Neural cell (in vitro differentiated cells): ENCODE results near the gene RBFOX2. TPM values are rescaled to one million over a fixed set of nuclear protein-coding genes. Genes with fewer than 3 reads are reported as not detected.
"Not testable (repeated sequence)": the region's sequence is repeated elsewhere in the genome, so short reads cannot be mapped to it uniquely, and the experiment has no call there.

Source experiments
- H2AFZ ChIP-seq: fragments of 200-600, 300-800 bp; sonication (generic), shearing (Covaris generic); 2 replicates; pipeline ENCODE4 v1.6.0; 2014; ENCODE audit warnings: low read depth, mild to moderate bottlenecking, antibody characterized with exemption, low read length, moderate library complexity
- H3F3A ChIP-seq: fragments of 200-600 bp; shearing (Covaris generic); 2 replicates; pipeline ENCODE4 v1.6.1; 2016; ENCODE audit warnings: mild to moderate bottlenecking, moderate library complexity, mixed read lengths, antibody characterized with exemption, low read length; ENCODE audit not compliant: insufficient read depth, poor library complexity, severe bottlenecking
- H3K27ac ChIP-seq: fragments of 200-600, 300-800 bp; sonication (generic), shearing (Covaris generic); 2 replicates; pipeline ENCODE4 v1.5.1; 2014; ENCODE audit warnings: mild to moderate bottlenecking, low read length, moderate library complexity
- H3K27me3 ChIP-seq: fragments of 300-800, 200-600 bp; sonication (generic), shearing (Covaris generic); 2 replicates; pipeline ENCODE4 v1.6.0; 2014; ENCODE audit warnings: mild to moderate bottlenecking, low read depth, low read length, moderate library complexity; ENCODE audit not compliant: insufficient read depth
- H3K36me3 ChIP-seq: fragments of 300-800, 200-600 bp; sonication (generic), shearing (Covaris generic); 2 replicates; pipeline ENCODE4 v1.5.1; 2014; ENCODE audit warnings: mild to moderate bottlenecking, antibody characterized with exemption, low read length, moderate library complexity; ENCODE audit not compliant: insufficient read depth
- H3K4me2 ChIP-seq: fragments of 300-800, 200-600 bp; sonication (generic), shearing (Covaris generic); 2 replicates; pipeline ENCODE4 v1.6.0; 2014; ENCODE audit warnings: mild to moderate bottlenecking, low read length
- H3K4me3 ChIP-seq: fragments of 300-800, 200-600 bp; sonication (generic), shearing (Covaris generic); 2 replicates; pipeline ENCODE4 v1.5.1; 2014; ENCODE audit warnings: mild to moderate bottlenecking, low read length, moderate library complexity
- H3K79me2 ChIP-seq: fragments of 200-600 bp; shearing (Covaris generic); replicated peaks from 2 replicates; pipeline ENCODE4 v1.6.0; 2014; ENCODE audit warnings: mild to moderate bottlenecking, low read length, moderate library complexity; ENCODE audit not compliant: insufficient read depth
- H3K9ac ChIP-seq: fragments of 300-800, 200-600 bp; sonication (generic), shearing (Covaris generic); 2 replicates; pipeline ENCODE4 v1.6.1; 2016; ENCODE audit warnings: mild to moderate bottlenecking, low read length, mixed read lengths
- H3K9me2 ChIP-seq: fragments of 200-600 bp; shearing (Covaris generic); 2 replicates; pipeline ENCODE4 v1.6.1; 2016; ENCODE audit warnings: mild to moderate bottlenecking, low read length, mixed read lengths; ENCODE audit not compliant: insufficient read depth
- H3K9me3 ChIP-seq: fragments of 200-600, 300-800 bp; sonication (generic), shearing (Covaris generic); 2 replicates; pipeline ENCODE4 v1.6.1; 2016; ENCODE audit warnings: mild to moderate bottlenecking, mixed run types, low read length, moderate library complexity, mixed read lengths
- H4K20me1 ChIP-seq: fragments of 200-600 bp; shearing (Covaris generic); 2 replicates; pipeline ENCODE4 v1.6.1; 2016; ENCODE audit warnings: mild to moderate bottlenecking, mixed run types; ENCODE audit not compliant: insufficient read depth
- EP300 ChIP-seq: fragments of 450-650 bp; conservative IDR thresholded peaks from 2 replicates; pipeline ENCODE4 v1.6.1; 2014; ENCODE audit warnings: antibody characterized with exemption, mild to moderate bottlenecking, moderate library complexity; ENCODE audit not compliant: poor library complexity, severe bottlenecking
- EZH2 ChIP-seq: fragments of 200-600, 300-800 bp; shearing (Covaris generic), sonication (generic); IDR thresholded peaks from 2 replicates; pipeline ENCODE4 v1.6.1; 2014; ENCODE audit warnings: antibody characterized with exemption, low read length, borderline replicate concordance, mild to moderate bottlenecking; ENCODE audit not compliant: insufficient read depth, poor library complexity, severe bottlenecking
- MXI1 ChIP-seq: fragments of 450-650 bp; conservative IDR thresholded peaks from 2 replicates; pipeline ENCODE4 v1.6.1; 2014; ENCODE audit warnings: antibody characterized with exemption, mild to moderate bottlenecking; ENCODE audit not compliant: poor library complexity, severe bottlenecking
- POLR2AphosphoS5 ChIP-seq: IDR thresholded peaks from 2 replicates; pipeline ENCODE4 v1.6.1; 2012
- RAD21 ChIP-seq: fragments of 450-650 bp; conservative IDR thresholded peaks from 2 replicates; pipeline ENCODE4 v1.6.1; 2014; ENCODE audit warnings: antibody characterized with exemption, mild to moderate bottlenecking, moderate library complexity
- REST ChIP-seq: IDR thresholded peaks from 2 replicates; pipeline ENCODE4 v1.6.1; 2012; ENCODE audit warnings: borderline replicate concordance
- SMC3 ChIP-seq: fragments of 450-650 bp; conservative IDR thresholded peaks from 2 replicates; pipeline ENCODE4 v1.6.1; 2014; ENCODE audit warnings: antibody characterized with exemption, mild to moderate bottlenecking, moderate library complexity; ENCODE audit not compliant: poor library complexity
- TAF1 ChIP-seq: IDR thresholded peaks from 2 replicates; pipeline ENCODE4 v1.6.1; 2012; ENCODE audit warnings: low read depth
- polyA plus RNA-seq: library from polyadenylated mRNA; depleted of rRNA; stranded (reverse); fragments of >200 nt; gene quantifications from 2 replicates; pipeline ENCODE4 v1.2.3, GENCODE V29; 2014
- TF ChIP-seq, protein P1 (sequence below): fragments of 450-650 bp; IDR thresholded peaks from 2 replicates; pipeline ENCODE4 v1.5.1; 2014; ENCODE audit warnings: antibody characterized with exemption, mild to moderate bottlenecking, moderate library complexity; ENCODE audit not compliant: poor library complexity, severe bottlenecking

Gene RBFOX2
- polyA plus RNA-seq, 1 donor from 2014 or later = 529 TPM

DNA sequence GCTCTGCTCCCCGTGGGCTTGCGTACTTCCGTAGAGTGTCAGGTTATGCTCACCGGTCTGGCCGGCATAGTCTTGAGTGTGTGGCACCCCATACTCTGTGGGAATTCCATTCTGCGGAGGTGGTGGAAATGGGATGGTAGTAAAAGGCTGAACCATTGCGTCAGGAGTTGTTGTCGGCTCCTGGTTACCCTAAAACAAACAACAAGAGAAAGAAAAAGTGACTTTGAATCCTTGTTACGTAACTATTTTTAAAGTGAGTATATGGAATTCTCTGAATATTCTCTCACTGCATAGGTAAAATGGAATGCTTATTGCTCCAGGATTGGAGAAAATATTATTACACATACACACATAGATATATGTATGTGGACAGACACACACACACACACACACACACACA, 218.8 kb downstream of the RBFOX2 start:
- no peaks in the 10 kb centered on the region for H3K27me3 ChIP-seq

DNA sequence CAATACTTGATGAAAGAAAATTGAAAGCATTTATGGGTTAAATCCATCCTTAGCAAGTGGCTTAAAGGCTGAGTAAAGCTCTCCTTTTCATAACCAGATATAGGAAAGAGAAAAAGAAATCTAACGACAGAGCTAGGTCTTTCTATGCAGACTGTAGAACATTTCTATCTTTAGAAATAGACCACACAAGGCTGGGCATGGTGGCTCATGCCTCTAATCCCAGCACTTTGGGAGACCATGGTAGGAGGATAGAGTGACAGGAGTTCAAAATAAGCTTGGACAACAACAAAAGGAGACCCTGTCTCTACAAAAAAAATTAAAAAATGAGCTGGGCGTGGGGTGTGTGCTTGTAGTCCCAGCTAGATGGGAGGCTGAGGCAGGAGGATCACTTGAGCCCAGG, 220.2 kb downstream of the RBFOX2 start:
- H3K9ac ChIP-seq = no peak overlapping the region
- H3K27me3 ChIP-seq = no peaks in the 10 kb centered on the region
- H3K27ac ChIP-seq = no peak overlapping the region
- H3K4me3 ChIP-seq = no peak overlapping the region
- H3K4me2 ChIP-seq = no peak overlapping the region
- H3K9me3 ChIP-seq = no peaks in the 10 kb centered on the region
- H2AFZ ChIP-seq = no peak overlapping the region
- TF ChIP-seq RAD21 (no peak), SMC3 (no peak)
- peaks cover 68% of the 10 kb centered on the region for H3K79me2 ChIP-seq
- H4K20me1 ChIP-seq = peaks cover 8% of the 10 kb centered on the region
- H3K9me2 ChIP-seq = no peaks in the 10 kb centered on the region
- H3F3A ChIP-seq = no peaks in the 10 kb centered on the region
- peaks cover 15% of the 10 kb centered on the region for H3K36me3 ChIP-seq

More for the DNA sequence above, 218.8 kb downstream of the RBFOX2 start:
- TF ChIP-seq SMC3 (no peak), EP300 (no peak), EZH2 (no peak), RAD21 (no peak), POLR2AphosphoS5 (no peak), MXI1 (no peak), TAF1 (no peak), REST (no peak)
- TF ChIP-seq, protein P1, sequence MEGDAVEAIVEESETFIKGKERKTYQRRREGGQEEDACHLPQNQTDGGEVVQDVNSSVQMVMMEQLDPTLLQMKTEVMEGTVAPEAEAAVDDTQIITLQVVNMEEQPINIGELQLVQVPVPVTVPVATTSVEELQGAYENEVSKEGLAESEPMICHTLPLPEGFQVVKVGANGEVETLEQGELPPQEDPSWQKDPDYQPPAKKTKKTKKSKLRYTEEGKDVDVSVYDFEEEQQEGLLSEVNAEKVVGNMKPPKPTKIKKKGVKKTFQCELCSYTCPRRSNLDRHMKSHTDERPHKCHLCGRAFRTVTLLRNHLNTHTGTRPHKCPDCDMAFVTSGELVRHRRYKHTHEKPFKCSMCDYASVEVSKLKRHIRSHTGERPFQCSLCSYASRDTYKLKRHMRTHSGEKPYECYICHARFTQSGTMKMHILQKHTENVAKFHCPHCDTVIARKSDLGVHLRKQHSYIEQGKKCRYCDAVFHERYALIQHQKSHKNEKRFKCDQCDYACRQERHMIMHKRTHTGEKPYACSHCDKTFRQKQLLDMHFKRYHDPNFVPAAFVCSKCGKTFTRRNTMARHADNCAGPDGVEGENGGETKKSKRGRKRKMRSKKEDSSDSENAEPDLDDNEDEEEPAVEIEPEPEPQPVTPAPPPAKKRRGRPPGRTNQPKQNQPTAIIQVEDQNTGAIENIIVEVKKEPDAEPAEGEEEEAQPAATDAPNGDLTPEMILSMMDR = no peak
- no peak overlapping the region for H3K4me2 ChIP-seq
- no peak overlapping the region for H3K4me3 ChIP-seq
- H3K36me3 ChIP-seq = peaks cover 10% of the 10 kb centered on the region
- H3K27ac ChIP-seq = no peak overlapping the region
- no peak overlapping the region for H2AFZ ChIP-seq
- H3K9me3 ChIP-seq = no peaks in the 10 kb centered on the region
- H3F3A ChIP-seq = no peaks in the 10 kb centered on the region
- H4K20me1 ChIP-seq = peaks cover 14% of the 10 kb centered on the region
- peaks cover 68% of the 10 kb centered on the region for H3K79me2 ChIP-seq
- H3K9ac ChIP-seq = no peak overlapping the region
- H3K9me2 ChIP-seq = no peaks in the 10 kb centered on the region

DNA sequence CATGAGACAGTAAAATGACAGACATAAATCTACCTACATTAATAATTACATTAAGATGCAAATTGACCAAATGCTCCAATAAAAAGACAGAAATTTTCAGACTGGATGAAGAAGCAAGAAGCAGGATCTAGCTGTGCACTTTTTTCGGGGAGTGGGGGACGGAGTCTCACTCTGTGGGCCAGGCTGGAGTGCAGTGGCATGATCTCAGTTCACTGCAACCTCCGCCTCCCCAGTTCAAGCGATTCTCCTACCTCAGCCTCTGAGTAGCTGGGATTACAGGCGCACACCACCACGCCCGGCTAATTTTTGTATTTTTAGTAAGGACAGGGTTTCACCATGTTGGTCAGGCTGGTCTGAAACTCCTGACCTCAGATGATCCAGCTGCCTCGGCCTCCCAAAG, 222.0 kb downstream of the RBFOX2 start:
- not testable (repeated sequence) for H3K27me3 ChIP-seq, H3K4me2 ChIP-seq, H3K9me3 ChIP-seq, H2AFZ ChIP-seq, H3K4me3 ChIP-seq, H3K9ac ChIP-seq, H3K27ac ChIP-seq, H3F3A ChIP-seq, H3K9me2 ChIP-seq
- peaks cover 75% of the 10 kb centered on the region for H3K79me2 ChIP-seq
- peaks cover 11% of the 10 kb centered on the region for H4K20me1 ChIP-seq
- H3K36me3 ChIP-seq = peaks cover 15% of the 10 kb centered on the region
